SU-DHL-6 (cell line): Measurements from ENCODE around the gene CIB4.

Experiments used
- CTCF ChIP-seq: fragments of 200-600 bp; sonication (generic); IDR thresholded peaks from one replicate; pipeline ENCODE4 v1.5.1; 2017; ENCODE audit warnings: antibody characterized with exemption, mild to moderate bottlenecking, low read length, moderate library complexity; ENCODE audit not compliant: insufficient read depth, poor library complexity, severe bottlenecking
- EZH2phosphoT487 ChIP-seq: fragments of 200-600 bp; sonication (generic), shearing (Covaris generic); conservative IDR thresholded peaks from 2 replicates; pipeline ENCODE4 v1.6.1; 2018; ENCODE audit warnings: mild to moderate bottlenecking, antibody characterized with exemption, low read length, moderate library complexity, mixed read lengths

GRCh38 chr2:26537826-26538475, 103.2 kb downstream of the CIB4 start:
- no peak for TF ChIP-seq CTCF
- no peak for TF ChIP-seq EZH2phosphoT487
